ENCODE results near the gene ATP5MC2. TPM values are rescaled to one million over a fixed set of nuclear protein-coding genes. Genes with fewer than 3 reads are reported as not detected.
"Not testable (repeated sequence)": the region's sequence is repeated elsewhere in the genome, so short reads cannot be mapped to it uniquely, and the experiment has no call there.

Gene ATP5MC2
- total and polyA plus RNA-seq, 2 experiments from 2014 or later: 703 to 923 TPM

DNA sequence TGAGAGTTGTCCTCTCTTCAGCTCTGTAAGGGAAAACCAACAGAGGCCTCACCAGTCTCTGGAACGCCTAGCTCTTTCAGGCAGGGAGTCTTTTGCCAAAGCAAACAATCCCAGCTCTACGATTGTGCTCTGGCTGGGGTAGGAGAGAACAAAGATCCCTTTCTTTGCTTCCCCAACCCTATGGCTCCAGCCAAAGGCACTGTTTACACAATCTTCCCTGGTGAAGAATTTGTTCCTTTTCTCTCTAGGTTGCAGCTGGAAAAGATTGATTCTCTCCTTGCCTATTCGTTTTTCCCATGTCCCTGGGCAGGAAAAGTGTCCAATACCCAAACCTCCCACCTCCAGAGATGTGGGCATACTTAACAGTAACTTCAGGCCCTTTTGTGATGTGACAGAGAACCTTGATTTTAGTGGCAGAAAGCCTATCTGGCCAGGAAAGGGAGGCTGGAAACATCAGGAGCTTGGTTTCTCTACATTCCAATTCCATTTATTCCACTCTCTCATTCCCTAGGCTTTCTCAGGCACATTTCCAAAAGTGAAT is 16.8 kb downstream of the ATP5MC2 start:
- TF ChIP-seq, protein P1, sequence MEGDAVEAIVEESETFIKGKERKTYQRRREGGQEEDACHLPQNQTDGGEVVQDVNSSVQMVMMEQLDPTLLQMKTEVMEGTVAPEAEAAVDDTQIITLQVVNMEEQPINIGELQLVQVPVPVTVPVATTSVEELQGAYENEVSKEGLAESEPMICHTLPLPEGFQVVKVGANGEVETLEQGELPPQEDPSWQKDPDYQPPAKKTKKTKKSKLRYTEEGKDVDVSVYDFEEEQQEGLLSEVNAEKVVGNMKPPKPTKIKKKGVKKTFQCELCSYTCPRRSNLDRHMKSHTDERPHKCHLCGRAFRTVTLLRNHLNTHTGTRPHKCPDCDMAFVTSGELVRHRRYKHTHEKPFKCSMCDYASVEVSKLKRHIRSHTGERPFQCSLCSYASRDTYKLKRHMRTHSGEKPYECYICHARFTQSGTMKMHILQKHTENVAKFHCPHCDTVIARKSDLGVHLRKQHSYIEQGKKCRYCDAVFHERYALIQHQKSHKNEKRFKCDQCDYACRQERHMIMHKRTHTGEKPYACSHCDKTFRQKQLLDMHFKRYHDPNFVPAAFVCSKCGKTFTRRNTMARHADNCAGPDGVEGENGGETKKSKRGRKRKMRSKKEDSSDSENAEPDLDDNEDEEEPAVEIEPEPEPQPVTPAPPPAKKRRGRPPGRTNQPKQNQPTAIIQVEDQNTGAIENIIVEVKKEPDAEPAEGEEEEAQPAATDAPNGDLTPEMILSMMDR (IDR thresholded peaks at IDR 0.05; ENCODE audit: low read depth, low read length): no peak
- Histone ChIP-seq H3K27ac (peak overlapping the region; percentile 67), H3K36me3 (no peaks in the 10 kb centered on the region), H3K9me3 (ENCODE audit: low read depth) (no peaks in the 10 kb centered on the region), H3K27me3 (no peaks in the 10 kb centered on the region), H3K4me3 (no peak overlapping the region), H3K4me1 (ENCODE audit: low read depth) (peaks cover 16% of the 10 kb centered on the region)
- peak in 1 of 2 donors; percentile 96 for DNase-seq (ENCODE audit: low read depth in 1 of 2, low spot score in 1 of 2)

DNA sequence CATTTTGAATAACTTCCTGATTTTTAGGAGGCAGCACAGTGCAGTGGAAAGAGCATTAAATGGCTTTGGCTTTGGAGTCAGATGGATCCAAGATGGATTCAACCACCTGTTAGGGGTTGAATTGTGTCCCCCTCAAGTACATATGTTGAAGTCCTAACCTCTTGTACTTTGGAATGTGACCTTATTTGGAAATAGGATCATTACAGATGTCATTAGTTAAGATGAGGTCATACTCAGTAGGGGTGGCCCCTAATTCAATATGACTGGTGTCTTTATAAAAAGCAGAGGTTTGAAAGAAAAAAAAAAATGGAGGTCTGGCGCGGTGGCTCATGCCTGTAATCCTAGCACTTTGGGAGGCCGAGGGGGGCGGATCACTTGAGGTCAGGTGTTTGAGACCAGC is 18.8 kb downstream of the ATP5MC2 start:
- Histone ChIP-seq H3K27ac (no peak overlapping the region), H3K27me3 (no peaks in the 10 kb centered on the region), H3K4me1 (ENCODE audit: low read depth) (peaks cover 16% of the 10 kb centered on the region), H3K9me3 (ENCODE audit: low read depth) (no peaks in the 10 kb centered on the region), H3K36me3 (no peaks in the 10 kb centered on the region), H3K4me3 (no peak overlapping the region)
- TF ChIP-seq, protein P1 (IDR thresholded peaks at IDR 0.05; ENCODE audit: low read depth, low read length): no peak
- DNase-seq (ENCODE audit: low read depth in 1 of 2, low spot score in 1 of 2): no peak

DNA sequence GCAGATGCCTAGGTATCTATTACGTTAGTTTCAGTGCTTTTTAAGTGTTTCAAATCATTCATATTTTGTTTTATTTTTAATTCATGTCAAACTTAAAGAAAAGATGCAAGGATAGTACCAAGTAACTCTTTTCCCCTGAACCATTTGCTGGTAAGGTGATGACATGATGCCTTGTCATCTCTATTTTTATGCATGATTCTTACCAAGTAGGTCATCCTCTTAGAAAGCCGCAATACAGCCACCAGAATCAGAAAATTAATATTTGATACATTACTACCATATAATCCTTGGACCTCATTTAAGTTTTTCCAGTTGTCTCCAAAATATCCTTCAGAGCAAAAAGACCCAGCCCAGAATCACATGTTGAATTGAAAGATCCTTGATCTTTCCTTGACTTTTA is 22.3 kb downstream of the ATP5MC2 start:
- TF ChIP-seq, protein P1 (IDR thresholded peaks at IDR 0.05; ENCODE audit: low read depth, low read length): no peak
- DNase-seq (ENCODE audit: low read depth in 1 of 2, low spot score in 1 of 2): no peak

DNA sequence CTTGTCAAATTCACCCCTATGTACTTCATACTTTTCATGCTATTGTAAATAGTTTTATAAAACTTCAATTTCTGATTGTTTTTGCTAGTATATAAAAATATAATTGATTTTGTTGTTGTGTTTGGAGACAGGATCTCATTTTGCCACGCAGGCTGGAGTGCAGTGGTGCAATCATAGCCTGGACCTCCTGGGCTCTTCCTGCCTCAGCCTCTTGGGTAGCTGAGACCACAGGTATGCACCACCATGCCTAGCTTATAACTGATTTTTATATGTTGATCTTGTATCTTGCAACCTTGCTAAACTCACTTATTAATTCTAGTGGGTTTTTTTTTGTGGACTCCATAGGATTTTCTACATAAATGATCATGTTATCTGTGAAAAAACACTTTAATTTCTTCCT is 23.5 kb downstream of the ATP5MC2 start:
- TF ChIP-seq, protein P1 (IDR thresholded peaks at IDR 0.05; ENCODE audit: low read depth, low read length): no peak
- no peak overlapping the region for H3K27ac ChIP-seq
- no peaks in the 10 kb centered on the region for H3K4me1 ChIP-seq (ENCODE audit: low read depth)
- H3K27me3 ChIP-seq: no peaks in the 10 kb centered on the region
- no peaks in the 10 kb centered on the region for H3K36me3 ChIP-seq
- peak in 1 of 2 donors; percentile 72 for DNase-seq (ENCODE audit: low read depth in 1 of 2, low spot score in 1 of 2)
- no peaks in the 10 kb centered on the region for H3K9me3 ChIP-seq (ENCODE audit: low read depth)
- no peak overlapping the region for H3K4me3 ChIP-seq

More for the DNA sequence above, 22.3 kb downstream of the ATP5MC2 start:
- no peaks in the 10 kb centered on the region for H3K4me1 ChIP-seq (ENCODE audit: low read depth)
- no peak overlapping the region for H3K27ac ChIP-seq
- no peaks in the 10 kb centered on the region for H3K27me3 ChIP-seq
- H3K4me3 ChIP-seq: no peak overlapping the region
- H3K9me3 ChIP-seq (ENCODE audit: low read depth): no peaks in the 10 kb centered on the region
- H3K36me3 ChIP-seq: no peaks in the 10 kb centered on the region

DNA sequence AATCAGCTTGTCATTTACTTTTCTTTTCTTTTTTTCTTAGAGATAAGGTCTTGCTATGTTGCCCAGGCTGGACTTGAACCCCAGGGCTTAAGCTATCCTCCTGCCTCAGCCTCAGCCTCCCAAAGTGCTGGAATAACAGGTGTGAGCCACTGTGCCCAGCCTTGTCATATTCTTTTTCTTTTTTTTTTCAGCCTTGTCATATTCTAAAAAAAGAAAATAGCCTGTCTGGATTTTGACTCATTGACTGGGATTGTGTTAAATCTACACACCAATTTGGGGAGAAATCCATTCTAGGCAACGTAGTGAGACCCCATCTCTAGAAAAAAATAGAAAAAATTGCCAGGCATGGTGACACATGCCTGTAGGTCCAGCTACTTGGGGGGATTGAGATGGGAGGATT is 24.1 kb downstream of the ATP5MC2 start:
- Histone ChIP-seq H3K4me1 (ENCODE audit: low read depth) (no peaks in the 10 kb centered on the region), H3K9me3 (ENCODE audit: low read depth) (no peaks in the 10 kb centered on the region), H3K4me3 (no peak overlapping the region), H3K27ac (no peak overlapping the region), H3K27me3 (no peaks in the 10 kb centered on the region), H3K36me3 (no peaks in the 10 kb centered on the region)
- DNase-seq (ENCODE audit: low read depth in 1 of 2, low spot score in 1 of 2): no peak
- TF ChIP-seq, protein P1 (IDR thresholded peaks at IDR 0.05; ENCODE audit: low read depth, low read length): no peak

DNA sequence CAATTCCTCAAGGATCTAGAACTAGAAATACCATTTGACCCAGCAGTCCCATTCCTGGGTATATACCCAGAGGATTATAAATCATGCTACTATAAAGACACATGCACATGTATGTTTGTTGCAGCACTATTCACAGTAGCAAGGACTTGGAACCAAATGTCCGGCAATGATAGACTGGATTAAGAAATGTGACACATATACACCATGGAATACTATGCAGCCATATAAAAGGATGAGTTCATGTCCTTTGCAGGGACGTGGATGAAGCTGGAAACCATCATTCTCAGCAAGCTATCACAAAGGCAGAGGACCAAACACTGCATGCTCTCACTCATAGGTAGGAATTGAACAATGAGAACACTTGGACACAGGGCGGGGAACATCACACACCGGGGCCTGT is 29.6 kb downstream of the ATP5MC2 start:
- H3K4me1 ChIP-seq (ENCODE audit: low read depth); H3K27me3 ChIP-seq; H3K9me3 ChIP-seq (ENCODE audit: low read depth); H3K27ac ChIP-seq; H3K36me3 ChIP-seq; DNase-seq (ENCODE audit: low read depth in 1 of 2, low spot score in 1 of 2); H3K4me3 ChIP-seq: not testable (repeated sequence)

All from cardiac muscle cell (in vitro differentiated cells and primary cell).